H1 (cell line): ENCODE measurements around the gene KCNMB1. TPM values are rescaled to one million over a fixed set of nuclear protein-coding genes. Genes with fewer than 3 reads are reported as not detected.
A peak's percentile ranks its signal among the peaks of the same experiment; 100 is the strongest.

Source experiments
- CTCF ChIA-PET: fragments of 300-600 bp; sonication (Branson Sonifier 250); formaldehyde crosslinking; loops from one replicate; lab custom pipeline; 2021; ENCODE audit not compliant: partially characterized antibody; lab: Charles Lee
- POLR2A ChIA-PET: fragments of 300-600 bp; sonication (Branson Sonifier 250); formaldehyde crosslinking; loops from one replicate; lab custom pipeline; 2021; ENCODE audit warnings: inconsistent platforms; ENCODE audit not compliant: partially characterized antibody; lab: Charles Lee
- DNase-seq, 2 experiments: peaks; one replicate each; pipeline versions ENCODE4 v3.0.0 to v3.0.0-alpha.2; 2010 to 2022; ENCODE audit warnings: low spot score in 2 of 2, low read depth in 1 of 2, mixed read lengths in 1 of 2
- FAIRE-seq: peaks from 2 replicates; lab custom pipeline; 2011; peaks lifted over from hg19 to GRCh38; lab: Jason Lieb, UNC
- H2AFZ ChIP-seq: 2 replicates; pipeline ENCODE4 v1.8.1; 2012; ENCODE audit warnings: low read length, inconsistent platforms
- H2AK5ac ChIP-seq: 2 replicates; pipeline ENCODE4 v1.6.1; 2013; ENCODE audit warnings: low read depth, low read length
- H2BK120ac ChIP-seq: replicated peaks from 2 replicates; pipeline ENCODE3; 2013; ENCODE audit warnings: low read depth, low read length, inconsistent platforms
- H2BK12ac ChIP-seq: 2 replicates; pipeline ENCODE4 v1.6.1; 2013; ENCODE audit warnings: low read depth, low read length
- H2BK15ac ChIP-seq: 2 replicates; pipeline ENCODE4 v1.6.1; 2013; ENCODE audit warnings: low read length
- H2BK20ac ChIP-seq: 2 replicates; pipeline ENCODE4 v1.6.1; 2013; ENCODE audit warnings: low read length
- H2BK5ac ChIP-seq: 2 replicates; pipeline ENCODE4 v1.6.1; 2013; ENCODE audit warnings: low read depth, low read length
- H3K14ac ChIP-seq: 2 replicates; pipeline ENCODE4 v1.6.1; 2013; ENCODE audit warnings: inconsistent platforms; ENCODE audit not compliant: insufficient read length
- H3K18ac ChIP-seq: 2 replicates; pipeline ENCODE4 v1.6.1; 2013; ENCODE audit warnings: low read length; ENCODE audit errors: extremely low read depth
- H3K23ac ChIP-seq: 2 replicates; pipeline ENCODE4 v1.6.1; 2013; ENCODE audit warnings: inconsistent platforms; ENCODE audit not compliant: insufficient read length
- H3K23me2 ChIP-seq: 2 replicates; pipeline ENCODE4 v1.6.1; 2013; ENCODE audit warnings: low read depth, low read length
- H3K27ac ChIP-seq: 2 replicates; pipeline ENCODE4 v1.6.1; 2011; ENCODE audit warnings: low read depth, low read length, inconsistent platforms
- H3K27me3 ChIP-seq, 4 experiments: replicated peaks in 1 of 4; 1 replicate in 1 of 4; 2 replicates in 3 of 4; pipeline versions ENCODE4 v1.6.1 to v1.8.1; 2011 to 2013; ENCODE audit warnings: low read length in 3 of 4, mild to moderate bottlenecking in 3 of 4, inconsistent platforms in 2 of 4, mixed read lengths in 2 of 4, moderate library complexity in 1 of 4; ENCODE audit not compliant: control insufficient read depth in 3 of 4, insufficient read depth in 3 of 4; ENCODE audit errors: extremely low read depth in 1 of 4
- H3K36me3 ChIP-seq, 4 experiments: 2 replicates each; pipeline versions ENCODE4 v1.6.1 to v1.8.1; 2011 to 2013; ENCODE audit warnings: mild to moderate bottlenecking in 4 of 4, low read length in 3 of 4, moderate library complexity in 2 of 4, control low read depth in 1 of 4, inconsistent platforms in 1 of 4; ENCODE audit not compliant: insufficient read depth in 4 of 4, control insufficient read depth in 2 of 4
- H3K4ac ChIP-seq: replicated peaks from 2 replicates; pipeline ENCODE3; 2013; ENCODE audit warnings: low read length, low read depth, mixed read lengths, inconsistent platforms; ENCODE audit not compliant: insufficient read length
- H3K4me1 ChIP-seq, 4 experiments: replicated peaks in 1 of 4; 1 replicate in 1 of 4; 2 replicates in 3 of 4; pipeline versions ENCODE4 v1.6.1 to v1.8.1; 2011 to 2013; ENCODE audit warnings: low read length in 3 of 4, inconsistent platforms in 2 of 4, mixed read lengths in 1 of 4; ENCODE audit not compliant: insufficient read depth in 4 of 4, control insufficient read depth in 3 of 4
- H3K4me2 ChIP-seq, 2 experiments: 2 replicates each; pipeline versions ENCODE4 v1.6.1 to v1.8.1; 2011 to 2013; ENCODE audit warnings: low read depth in 2 of 2, low read length in 2 of 2, control low read depth in 1 of 2, inconsistent platforms in 1 of 2, mild to moderate bottlenecking in 1 of 2; ENCODE audit not compliant: insufficient read depth in 1 of 2
- H3K4me3 ChIP-seq, 4 experiments: fragments of 200-600, 300-600 bp in 1 of 4; sonication (generic), shearing (Covaris generic), sonication (Bioruptor Twin) in 1 of 4; 2 replicates each; pipeline versions ENCODE4 v1.5.1 to v1.8.1; 2011 to 2016; ENCODE audit warnings: low read length in 4 of 4, low read depth in 3 of 4, control low read depth in 2 of 4, inconsistent platforms in 2 of 4, mild to moderate bottlenecking in 2 of 4, mixed read lengths in 1 of 4, moderate library complexity in 1 of 4; ENCODE audit not compliant: insufficient read depth in 2 of 4; ENCODE audit errors: extremely low read depth in 1 of 4
- H3K56ac ChIP-seq: replicated peaks from 2 replicates; pipeline ENCODE3; 2013; ENCODE audit warnings: low read depth, mild to moderate bottlenecking, mixed read lengths, low read length, inconsistent platforms; ENCODE audit not compliant: insufficient read length
- H3K79me1 ChIP-seq: 2 replicates; pipeline ENCODE4 v1.6.1; 2013; ENCODE audit warnings: low read depth, low read length, control low read depth
- H3K79me2 ChIP-seq, 2 experiments: 2 replicates each; pipeline versions ENCODE4 v1.6.1 to v1.8.1; 2012 to 2013; ENCODE audit warnings: low read length in 2 of 2, mild to moderate bottlenecking in 2 of 2, inconsistent platforms in 1 of 2; ENCODE audit not compliant: insufficient read depth in 2 of 2, control insufficient read depth in 1 of 2
- H3K9ac ChIP-seq, 4 experiments: replicated peaks in 1 of 4; 1 replicate in 1 of 4; 2 replicates in 3 of 4; pipeline versions ENCODE4 v1.6.1 to v1.8.1; 2011 to 2013; ENCODE audit warnings: low read depth in 3 of 4, low read length in 3 of 4, control low read depth in 2 of 4, mild to moderate bottlenecking in 2 of 4, moderate library complexity in 2 of 4, inconsistent platforms in 1 of 4; ENCODE audit errors: extremely low read depth in 1 of 4
- H3K9me3 ChIP-seq, 2 experiments: 2 replicates each; pipeline versions ENCODE4 v1.6.1 to v1.8.1; 2012 to 2013; ENCODE audit warnings: mild to moderate bottlenecking in 2 of 2, moderate library complexity in 2 of 2, control low read depth in 1 of 2, inconsistent platforms in 1 of 2, low read depth in 1 of 2, low read length in 1 of 2, mixed read lengths in 1 of 2; ENCODE audit not compliant: insufficient read depth in 2 of 2
- H4K20me1 ChIP-seq, 2 experiments: replicated peaks in 1 of 2; 2 replicates each; pipeline versions ENCODE3 to v1.8.1; 2011 to 2013; ENCODE audit warnings: inconsistent platforms in 2 of 2, low read length in 2 of 2, mild to moderate bottlenecking in 1 of 2; ENCODE audit not compliant: insufficient read depth in 2 of 2, control insufficient read depth in 1 of 2
- H4K5ac ChIP-seq: 2 replicates; pipeline ENCODE4 v1.6.1; 2013; ENCODE audit warnings: low read length, low read depth, mixed read lengths, inconsistent platforms; ENCODE audit not compliant: insufficient read length
- H4K8ac ChIP-seq: 2 replicates; pipeline ENCODE4 v1.8.0; 2013; ENCODE audit warnings: mild to moderate bottlenecking, moderate library complexity, low read length, inconsistent platforms; ENCODE audit not compliant: insufficient read depth; ENCODE audit errors: extremely low read depth
- H4K91ac ChIP-seq: replicated peaks from 2 replicates; pipeline ENCODE3; 2013; ENCODE audit warnings: low read length, mixed read lengths, inconsistent platforms; ENCODE audit not compliant: insufficient read length
- ATF3 ChIP-seq: IDR thresholded peaks from 2 replicates; pipeline ENCODE4 v1.6.1; 2011; ENCODE audit warnings: low read depth, mild to moderate bottlenecking, low read length; ENCODE audit not compliant: insufficient read depth
- CBX5 ChIP-seq: fragments of 300-800, 300-1000 bp; sonication (generic); IDR thresholded peaks from 2 replicates; pipeline ENCODE4 v1.7.1; 2016; ENCODE audit warnings: antibody characterized with exemption, low read length, low read depth
- FOSL1 ChIP-seq: IDR thresholded peaks from 2 replicates; pipeline ENCODE4 v1.6.1; 2011; ENCODE audit warnings: mild to moderate bottlenecking, low read depth, low read length, moderate library complexity; ENCODE audit not compliant: insufficient read depth
- JUND ChIP-seq: IDR thresholded peaks from 2 replicates; pipeline ENCODE4 v1.6.1; 2011; ENCODE audit warnings: mild to moderate bottlenecking, improper control_type of control experiment, low read length
- KDM4A ChIP-seq: IDR thresholded peaks from one replicate; pipeline ENCODE4 v1.7.1; 2012; ENCODE audit warnings: low read depth, mild to moderate bottlenecking, moderate library complexity, low read length, inconsistent platforms; ENCODE audit not compliant: severe bottlenecking
- NANOG ChIP-seq: IDR thresholded peaks from 2 replicates; pipeline ENCODE4 v1.6.1; 2011; ENCODE audit warnings: low read length, low read depth, mild to moderate bottlenecking, inconsistent platforms; ENCODE audit not compliant: insufficient read depth, poor library complexity, severe bottlenecking
- POLR2AphosphoS5 ChIP-seq: IDR thresholded peaks from 2 replicates; pipeline ENCODE4 v1.6.1; 2011; ENCODE audit warnings: low read depth, low read length
- POU5F1 ChIP-seq: IDR thresholded peaks from 2 replicates; pipeline ENCODE4 v1.6.1; 2011; ENCODE audit warnings: low read depth, mild to moderate bottlenecking, low read length, moderate library complexity
- RAD21 ChIP-seq, 2 experiments: IDR thresholded peaks in 1 of 2; conservative IDR thresholded peaks in 1 of 2; 2 replicates each; pipeline ENCODE4 v1.6.1; 2011; ENCODE audit warnings: low read depth in 2 of 2, low read length in 2 of 2, improper control_type of control experiment in 1 of 2, inconsistent platforms in 1 of 2, mild to moderate bottlenecking in 1 of 2, moderate library complexity in 1 of 2
- RXRA ChIP-seq: IDR thresholded peaks from 2 replicates; pipeline ENCODE4 v1.6.1; 2011; ENCODE audit warnings: low read depth, mild to moderate bottlenecking, low read length, moderate library complexity; ENCODE audit not compliant: insufficient read depth
- SRF ChIP-seq: IDR thresholded peaks from 2 replicates; pipeline ENCODE4 v1.6.1; 2011; ENCODE audit warnings: mild to moderate bottlenecking, low read depth, low read length, moderate library complexity
- TAF1 ChIP-seq: IDR thresholded peaks from 2 replicates; pipeline ENCODE4 v1.6.1; 2011; ENCODE audit warnings: mild to moderate bottlenecking, low read depth, low read length
- TBP ChIP-seq: IDR thresholded peaks from 2 replicates; pipeline ENCODE4 v1.6.1; 2011; ENCODE audit warnings: low read depth, low read length, improper control_type of control experiment
- WGBS, 2 experiments: shearing (Covaris generic) in 1 of 2; methylation state at CpG; one replicate each; pipeline versions ENCODE4 v1.1.6 to v1.1.7; 2013 to 2015; ENCODE audit warnings: low lambda C conversion rate in 2 of 2, mixed read lengths in 2 of 2, inconsistent platforms in 1 of 2, low coverage in 1 of 2, missing lambda C conversion rate in 1 of 2; ENCODE audit not compliant: insufficient replicate concordance in 2 of 2, insufficient coverage in 1 of 2, insufficient read length in 1 of 2; ENCODE audit errors: extremely low coverage in 1 of 2, missing lambda C conversion rate in 1 of 2; 5-methylcytosine and 5-hydroxymethylcytosine counted together
- polyA plus RNA-seq, 7 experiments: library from polyadenylated mRNA; depleted of rRNA in 3 of 7; stranded (reverse) in 5 of 7; unstranded in 2 of 7; fragments of >200 nt in 5 of 7; fragments of 200-250 nt in 2 of 7; gene quantifications; 1 replicate in 5 of 7; 2 replicates in 1 of 7; 4 replicates in 1 of 7; pipeline versions ENCODE4 v1.2.1 to v1.2.3, GENCODE V29; 2011 to 2013; ENCODE audit warnings: missing spikeins in 2 of 7, mixed read lengths in 2 of 7
- total RNA-seq: library from RNA; stranded (reverse); fragmentation: NEBNext Ultra II Directional; extraction: Animal tissue kit (Norgen Biotek cat#: 25700); gene quantifications from 2 replicates; pipeline ENCODE4 v1.2.1, GENCODE V29; 2021

KCNMB1 gene
- total and polyA plus RNA-seq, 2 of the 8 experiments (the other 6 are each of a cell fraction or from before 2014, with no cell fraction given) = 0.08 to 0.19 TPM

- Histone ChIP-seq H2BK5ac (no peak overlapping the region), H3K18ac (no peak overlapping the region; the same call in 1 of the 2 replicates), H2BK20ac (0 out of 2 replicates have a peak overlapping the region, but pooled peaks have one; percentile 21), H3K9ac (no peak overlapping the region), H2BK120ac (no peak overlapping the region), H2AFZ (no peak overlapping the region), H3K79me2 (no peaks in the 10 kb centered on the region), H3K4me2 (peak overlapping the region; percentile 15 to 34; a peak in 2 of 4 replicates), H2BK15ac (no peak overlapping the region), H3K4me3 (no peak overlapping the region), H3K4me1 (peaks cover 10 to 17% (median 13%) of the 10 kb centered on the region in 4 experiments; a peak in 6 of 7 replicates), H3K79me1 (no peaks in the 10 kb centered on the region), H2AK5ac (no peak overlapping the region), H3K23ac (no peak overlapping the region), H4K8ac (no peak overlapping the region), H3K9me3 (no peaks in the 10 kb centered on the region; a peak in 1 of 4 replicates), H4K20me1 (no peaks in the 10 kb centered on the region), H3K27ac (no peak overlapping the region), H3K23me2 (no peaks in the 10 kb centered on the region), H4K91ac (no peak overlapping the region), H3K27me3 (no peaks in the 10 kb centered on the region), H3K36me3 (no peaks in the 10 kb centered on the region), H4K5ac (no peak overlapping the region), H3K4ac (no peak overlapping the region), H2BK12ac (no peak overlapping the region), H3K14ac (no peak overlapping the region), H3K56ac (no peak overlapping the region)
- ChIA-PET CTCF (interaction anchor here (0.7 to 11.1 kb wide), 16 partner anchors 10 to 212 kb away, joined by 3 to 93 read pairs (median 4); no protein-coding TSS in a partner anchor), POLR2A (no interaction called here)
- FAIRE-seq (peak; percentile 78), DNase-seq (no peak)
- 37% methylated on average over 6 of the region's 6 CpGs; no CpG with 5 or more reads in 1 of the 2 experiments for WGBS, 2 experiments
- TF ChIP-seq POLR2AphosphoS5 (peak; percentile 49; the same call in 1 of the 2 replicates), CBX5 (no peak), NANOG (peak; percentile 85), ATF3 (no peak), SRF (no peak), RXRA (0 out of 2 replicates have a peak, but pooled peaks have one; percentile 27), TAF1 (no peak), FOSL1 (no peak), POU5F1 (peak; percentile 83), JUND (no peak), KDM4A (no peak), RAD21 (IDR thresholded peaks at IDR 0.05 in 1 of 2, conservative IDR thresholded peaks at IDR 0.05 in 1 of 2; ENCODE audit: low read depth in 2 of 2, low read length in 2 of 2) (no peak; a peak in 1 of 4 replicates), TBP (no peak)
Measured at GRCh38 chr5:170408226-170408625, 19.1 kb upstream of the KCNMB1 start.
